ENCODE data around the gene PARD6A.

DNA sequence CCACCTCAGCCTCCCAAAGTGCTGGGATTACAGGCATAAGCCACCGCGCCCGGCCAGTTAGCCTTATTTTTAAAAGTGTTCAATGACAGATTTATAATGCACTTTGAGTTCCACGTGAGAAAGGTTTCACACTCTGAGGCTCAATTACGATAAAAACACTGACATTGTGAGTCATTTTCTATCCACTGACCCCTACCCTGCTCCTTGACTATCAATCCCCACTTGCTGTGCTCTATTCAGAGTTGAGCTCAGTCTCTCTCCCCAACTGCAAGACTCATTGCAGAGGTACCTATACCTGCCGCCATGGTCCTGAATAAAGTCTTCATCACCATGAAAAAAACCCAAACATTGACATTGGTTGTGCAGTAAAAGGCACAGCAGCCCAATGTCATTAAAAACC, 49.8 kb downstream of the PARD6A start:
- no peak for TF ChIP-seq EZH2 (IDR thresholded peaks at IDR 0.05; ENCODE audit: low read length)
- TF ChIP-seq, protein P1, sequence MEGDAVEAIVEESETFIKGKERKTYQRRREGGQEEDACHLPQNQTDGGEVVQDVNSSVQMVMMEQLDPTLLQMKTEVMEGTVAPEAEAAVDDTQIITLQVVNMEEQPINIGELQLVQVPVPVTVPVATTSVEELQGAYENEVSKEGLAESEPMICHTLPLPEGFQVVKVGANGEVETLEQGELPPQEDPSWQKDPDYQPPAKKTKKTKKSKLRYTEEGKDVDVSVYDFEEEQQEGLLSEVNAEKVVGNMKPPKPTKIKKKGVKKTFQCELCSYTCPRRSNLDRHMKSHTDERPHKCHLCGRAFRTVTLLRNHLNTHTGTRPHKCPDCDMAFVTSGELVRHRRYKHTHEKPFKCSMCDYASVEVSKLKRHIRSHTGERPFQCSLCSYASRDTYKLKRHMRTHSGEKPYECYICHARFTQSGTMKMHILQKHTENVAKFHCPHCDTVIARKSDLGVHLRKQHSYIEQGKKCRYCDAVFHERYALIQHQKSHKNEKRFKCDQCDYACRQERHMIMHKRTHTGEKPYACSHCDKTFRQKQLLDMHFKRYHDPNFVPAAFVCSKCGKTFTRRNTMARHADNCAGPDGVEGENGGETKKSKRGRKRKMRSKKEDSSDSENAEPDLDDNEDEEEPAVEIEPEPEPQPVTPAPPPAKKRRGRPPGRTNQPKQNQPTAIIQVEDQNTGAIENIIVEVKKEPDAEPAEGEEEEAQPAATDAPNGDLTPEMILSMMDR (optimal IDR thresholded peaks at IDR 0.05 in 1 of 3, IDR thresholded peaks at IDR 0.05 in 1 of 3, conservative IDR thresholded peaks at IDR 0.05 in 1 of 3; ENCODE audit: extremely low read depth in 1 of 3, insufficient read depth in 2 of 3, low read length in 3 of 3): no peak

Measured in keratinocyte (primary cell).